GM12878 (cell line): Measurements from ENCODE around the gene EIF3A. TPM values are rescaled to one million over a fixed set of nuclear protein-coding genes. Genes with fewer than 3 reads are reported as not detected.

Source experiments
- CBFB ChIP-seq: IDR thresholded peaks from 2 replicates; pipeline ENCODE4 v1.6.1; 2016; ENCODE audit warnings: antibody characterized with exemption, low read depth
- CEBPB ChIP-seq, 2 experiments: fragments of 150-350 bp in 1 of 2; IDR thresholded peaks; 2 replicates each; pipeline ENCODE4 v1.6.1; 2012 to 2014; ENCODE audit warnings: low read depth in 2 of 2, low read length in 2 of 2, borderline replicate concordance in 1 of 2, inconsistent platforms in 1 of 2
- CHD1 ChIP-seq: IDR thresholded peaks from 2 replicates; pipeline ENCODE4 v1.6.1; 2012; ENCODE audit warnings: low read depth, low read length, improper control_type of control experiment
- DPF2 ChIP-seq: fragments of 450-650 bp; IDR thresholded peaks from 2 replicates; pipeline ENCODE4 v1.6.1; 2017; ENCODE audit warnings: mild to moderate bottlenecking
- IKZF1 ChIP-seq: fragments of 450-650 bp; conservative IDR thresholded peaks from 2 replicates; pipeline ENCODE4 v1.6.1; 2017; ENCODE audit warnings: antibody characterized with exemption, mild to moderate bottlenecking
- MTA2 ChIP-seq: fragments of 450-650 bp; IDR thresholded peaks from 2 replicates; pipeline ENCODE4 v1.6.1; 2016; ENCODE audit warnings: low read depth, mild to moderate bottlenecking, moderate library complexity
- NBN ChIP-seq: fragments of 450-650 bp; IDR thresholded peaks from 2 replicates; pipeline ENCODE4 v1.6.1; 2016
- NFYA ChIP-seq: IDR thresholded peaks from 2 replicates; pipeline ENCODE4 v1.6.1; 2011; ENCODE audit warnings: low read depth, mild to moderate bottlenecking, low read length, improper control_type of control experiment, borderline replicate concordance
- SMAD1 ChIP-seq: fragments of 450-650 bp; IDR thresholded peaks from 2 replicates; pipeline ENCODE4 v1.6.1; 2018; ENCODE audit warnings: mild to moderate bottlenecking, low read depth; ENCODE audit not compliant: partially characterized antibody
- STAT3 ChIP-seq: IDR thresholded peaks from 2 replicates; pipeline ENCODE4 v1.6.1; 2011; ENCODE audit warnings: low read depth, low read length, improper control_type of control experiment
- TAF1 ChIP-seq: IDR thresholded peaks from 2 replicates; pipeline ENCODE4 v1.6.1; 2011; ENCODE audit warnings: mild to moderate bottlenecking, low read depth, low read length, borderline replicate concordance
- TCF3 ChIP-seq: IDR thresholded peaks from 2 replicates; pipeline ENCODE4 v1.6.1; 2012; ENCODE audit warnings: low read depth, mild to moderate bottlenecking, low read length, borderline replicate concordance; ENCODE audit not compliant: insufficient read depth
- ZNF217 ChIP-seq: fragments of 450-650 bp; IDR thresholded peaks from 2 replicates; pipeline ENCODE4 v1.6.1; 2017; ENCODE audit warnings: antibody characterized with exemption, mild to moderate bottlenecking
- polyA plus RNA-seq, 11 experiments: library from polyadenylated mRNA; depleted of rRNA in 4 of 11; unstranded in 6 of 11; stranded (reverse) in 5 of 11; fragments of >200 nt; fragmentation: Nextera tagmentation in 4 of 11; fragmentation: Illumina TruSeq in 1 of 11; extraction: Ambion mirVana in 4 of 11; extraction: Trizol in 1 of 11; gene quantifications; 1 replicate in 1 of 11; 2 replicates in 10 of 11; pipeline versions ENCODE4 v1.2.1 to v1.2.3, GENCODE V29; 2011 to 2016; ENCODE audit warnings: inconsistent platforms in 2 of 11, missing spikeins in 2 of 11, low read depth in 1 of 11
- total RNA-seq, 4 experiments: library from RNA; depleted of rRNA in 3 of 4; stranded (reverse); fragments of >200 nt in 3 of 4; fragmentation: Illumina TruSeq in 1 of 4; extraction: Trizol in 1 of 4; gene quantifications; 2 replicates each; pipeline versions ENCODE4 v1.2.1 to v1.2.3, GENCODE V29; 2013 to 2021
- TF ChIP-seq, protein P1 (sequence below): fragments of 450-650 bp; formaldehyde crosslinking; IDR thresholded peaks from 2 replicates; pipeline ENCODE4 v1.4.0; 2022; ENCODE audit warnings: mild to moderate bottlenecking, moderate library complexity
- TF ChIP-seq, protein P2 (sequence below): IDR thresholded peaks from 2 replicates; pipeline ENCODE4 v1.6.1; 2011; ENCODE audit warnings: low read depth, low read length, improper control_type of control experiment, borderline replicate concordance
- TF ChIP-seq, protein P3 (sequence below): fragments of 450-650 bp; IDR thresholded peaks from 2 replicates; pipeline ENCODE4 v1.6.1; 2017; ENCODE audit warnings: mild to moderate bottlenecking
- TF ChIP-seq, protein P4 (sequence below): IDR thresholded peaks from 2 replicates; pipeline ENCODE4 v1.6.1; 2012; ENCODE audit warnings: low read depth, low read length, improper control_type of control experiment
- TF ChIP-seq, protein P5 (sequence below): IDR thresholded peaks from 2 replicates; pipeline ENCODE4 v1.6.1; 2011; ENCODE audit warnings: mild to moderate bottlenecking, low read depth, low read length, moderate library complexity; ENCODE audit not compliant: insufficient replicate concordance
- TF ChIP-seq, protein P6 (sequence below): fragments of 450-650 bp; IDR thresholded peaks from 2 replicates; pipeline ENCODE4 v1.6.1; 2017; ENCODE audit warnings: mild to moderate bottlenecking, low read depth, inconsistent platforms; ENCODE audit not compliant: poor library complexity, severe bottlenecking

EIF3A gene
- total and polyA plus RNA-seq, 10 of the 15 experiments (the other 5 are each of a cell fraction or from before 2014, with no cell fraction given) = 42.3 to 195 (median 96.3) TPM

DNA sequence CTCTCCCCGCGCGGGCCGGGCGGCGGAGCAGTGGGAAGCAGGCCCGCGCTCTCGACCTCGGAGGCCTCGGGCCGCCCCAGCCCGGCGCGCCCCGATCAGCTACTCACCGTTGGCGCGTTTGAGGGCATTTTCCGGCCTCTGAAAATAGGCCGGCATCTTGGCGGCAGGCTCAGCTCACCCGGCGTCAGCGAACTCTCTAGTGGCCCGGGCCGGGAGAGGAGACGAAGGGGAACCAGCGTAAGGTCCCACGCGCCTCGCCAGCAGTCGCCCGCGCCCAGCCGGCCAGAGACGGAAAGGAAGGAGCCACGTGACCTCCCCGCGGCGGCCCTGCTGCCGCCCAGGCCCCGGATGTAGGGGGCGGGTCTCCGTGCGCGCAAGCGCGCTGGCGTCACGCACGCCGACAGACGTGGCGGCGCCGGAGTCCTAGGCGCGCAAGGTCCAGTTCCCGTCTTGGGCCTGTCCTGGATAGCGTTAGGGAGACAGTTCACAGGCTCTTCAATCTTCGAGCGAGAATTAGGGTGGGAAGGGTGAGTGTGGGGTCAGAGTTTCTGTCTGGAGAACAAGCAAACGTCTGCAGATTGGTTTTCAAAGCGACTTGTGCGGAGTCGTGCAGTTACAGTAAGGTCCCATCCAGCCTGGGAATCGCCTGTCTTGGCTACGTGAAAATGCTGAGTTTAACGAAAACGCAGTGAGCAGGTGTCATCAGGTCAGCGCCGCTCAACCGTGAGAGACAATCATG is at the start of gene EIF3A (continued):
- no peak for TF ChIP-seq TCF3
- no peak for TF ChIP-seq CEBPB (IDR thresholded peaks at IDR 0.05; ENCODE audit: borderline replicate concordance in 1 of 2, low read depth in 2 of 2, low read length in 2 of 2)
- TF ChIP-seq, protein P1, sequence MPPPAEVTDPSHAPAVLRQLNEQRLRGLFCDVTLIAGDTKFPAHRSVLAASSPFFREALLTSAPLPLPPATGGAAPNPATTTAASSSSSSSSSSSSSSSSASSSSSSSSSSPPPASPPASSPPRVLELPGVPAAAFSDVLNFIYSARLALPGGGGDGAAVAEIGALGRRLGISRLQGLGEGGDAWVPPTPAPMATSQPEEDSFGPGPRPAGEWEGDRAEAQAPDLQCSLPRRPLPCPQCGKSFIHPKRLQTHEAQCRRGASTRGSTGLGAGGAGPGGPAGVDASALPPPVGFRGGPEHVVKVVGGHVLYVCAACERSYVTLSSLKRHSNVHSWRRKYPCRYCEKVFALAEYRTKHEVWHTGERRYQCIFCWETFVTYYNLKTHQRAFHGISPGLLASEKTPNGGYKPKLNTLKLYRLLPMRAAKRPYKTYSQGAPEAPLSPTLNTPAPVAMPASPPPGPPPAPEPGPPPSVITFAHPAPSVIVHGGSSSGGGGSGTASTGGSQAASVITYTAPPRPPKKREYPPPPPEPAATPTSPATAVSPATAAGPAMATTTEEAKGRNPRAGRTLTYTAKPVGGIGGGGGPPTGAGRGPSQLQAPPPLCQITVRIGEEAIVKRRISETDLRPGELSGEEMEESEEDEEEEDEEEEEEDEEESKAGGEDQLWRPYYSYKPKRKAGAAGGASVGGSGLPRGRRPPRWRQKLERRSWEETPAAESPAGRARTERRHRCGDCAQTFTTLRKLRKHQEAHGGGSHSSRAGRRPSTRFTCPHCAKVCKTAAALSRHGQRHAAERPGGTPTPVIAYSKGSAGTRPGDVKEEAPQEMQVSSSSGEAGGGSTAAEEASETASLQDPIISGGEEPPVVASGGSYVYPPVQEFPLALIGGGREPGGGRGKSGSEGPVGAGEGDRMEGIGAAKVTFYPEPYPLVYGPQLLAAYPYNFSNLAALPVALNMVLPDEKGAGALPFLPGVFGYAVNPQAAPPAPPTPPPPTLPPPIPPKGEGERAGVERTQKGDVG (CRISPR knock-in tag) = no peak
- TF ChIP-seq, protein P2, sequence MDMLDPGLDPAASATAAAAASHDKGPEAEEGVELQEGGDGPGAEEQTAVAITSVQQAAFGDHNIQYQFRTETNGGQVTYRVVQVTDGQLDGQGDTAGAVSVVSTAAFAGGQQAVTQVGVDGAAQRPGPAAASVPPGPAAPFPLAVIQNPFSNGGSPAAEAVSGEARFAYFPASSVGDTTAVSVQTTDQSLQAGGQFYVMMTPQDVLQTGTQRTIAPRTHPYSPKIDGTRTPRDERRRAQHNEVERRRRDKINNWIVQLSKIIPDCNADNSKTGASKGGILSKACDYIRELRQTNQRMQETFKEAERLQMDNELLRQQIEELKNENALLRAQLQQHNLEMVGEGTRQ = peak; percentile 81
- TF ChIP-seq CHD1 = no peak
- no peak for TF ChIP-seq STAT3
- peak; percentile 75 for TF ChIP-seq SMAD1
- TF ChIP-seq NFYA = no peak
- TF ChIP-seq ZNF217 = no peak
- TF ChIP-seq TAF1 = peak; percentile 100
- TF ChIP-seq, protein P3, sequence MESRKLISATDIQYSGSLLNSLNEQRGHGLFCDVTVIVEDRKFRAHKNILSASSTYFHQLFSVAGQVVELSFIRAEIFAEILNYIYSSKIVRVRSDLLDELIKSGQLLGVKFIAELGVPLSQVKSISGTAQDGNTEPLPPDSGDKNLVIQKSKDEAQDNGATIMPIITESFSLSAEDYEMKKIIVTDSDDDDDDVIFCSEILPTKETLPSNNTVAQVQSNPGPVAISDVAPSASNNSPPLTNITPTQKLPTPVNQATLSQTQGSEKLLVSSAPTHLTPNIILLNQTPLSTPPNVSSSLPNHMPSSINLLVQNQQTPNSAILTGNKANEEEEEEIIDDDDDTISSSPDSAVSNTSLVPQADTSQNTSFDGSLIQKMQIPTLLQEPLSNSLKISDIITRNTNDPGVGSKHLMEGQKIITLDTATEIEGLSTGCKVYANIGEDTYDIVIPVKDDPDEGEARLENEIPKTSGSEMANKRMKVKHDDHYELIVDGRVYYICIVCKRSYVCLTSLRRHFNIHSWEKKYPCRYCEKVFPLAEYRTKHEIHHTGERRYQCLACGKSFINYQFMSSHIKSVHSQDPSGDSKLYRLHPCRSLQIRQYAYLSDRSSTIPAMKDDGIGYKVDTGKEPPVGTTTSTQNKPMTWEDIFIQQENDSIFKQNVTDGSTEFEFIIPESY = no peak
- TF ChIP-seq, protein P4, sequence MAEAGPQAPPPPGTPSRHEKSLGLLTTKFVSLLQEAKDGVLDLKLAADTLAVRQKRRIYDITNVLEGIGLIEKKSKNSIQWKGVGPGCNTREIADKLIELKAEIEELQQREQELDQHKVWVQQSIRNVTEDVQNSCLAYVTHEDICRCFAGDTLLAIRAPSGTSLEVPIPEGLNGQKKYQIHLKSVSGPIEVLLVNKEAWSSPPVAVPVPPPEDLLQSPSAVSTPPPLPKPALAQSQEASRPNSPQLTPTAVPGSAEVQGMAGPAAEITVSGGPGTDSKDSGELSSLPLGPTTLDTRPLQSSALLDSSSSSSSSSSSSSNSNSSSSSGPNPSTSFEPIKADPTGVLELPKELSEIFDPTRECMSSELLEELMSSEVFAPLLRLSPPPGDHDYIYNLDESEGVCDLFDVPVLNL = peak; percentile 36; the same call in 1 of the 2 replicates
- peak; percentile 78 for TF ChIP-seq IKZF1
- TF ChIP-seq NBN = peak; percentile 72
- TF ChIP-seq, protein P5, sequence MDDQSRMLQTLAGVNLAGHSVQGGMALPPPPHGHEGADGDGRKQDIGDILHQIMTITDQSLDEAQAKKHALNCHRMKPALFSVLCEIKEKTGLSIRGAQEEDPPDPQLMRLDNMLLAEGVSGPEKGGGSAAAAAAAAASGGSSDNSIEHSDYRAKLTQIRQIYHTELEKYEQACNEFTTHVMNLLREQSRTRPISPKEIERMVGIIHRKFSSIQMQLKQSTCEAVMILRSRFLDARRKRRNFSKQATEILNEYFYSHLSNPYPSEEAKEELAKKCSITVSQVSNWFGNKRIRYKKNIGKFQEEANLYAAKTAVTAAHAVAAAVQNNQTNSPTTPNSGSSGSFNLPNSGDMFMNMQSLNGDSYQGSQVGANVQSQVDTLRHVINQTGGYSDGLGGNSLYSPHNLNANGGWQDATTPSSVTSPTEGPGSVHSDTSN = no peak
- TF ChIP-seq, protein P6, sequence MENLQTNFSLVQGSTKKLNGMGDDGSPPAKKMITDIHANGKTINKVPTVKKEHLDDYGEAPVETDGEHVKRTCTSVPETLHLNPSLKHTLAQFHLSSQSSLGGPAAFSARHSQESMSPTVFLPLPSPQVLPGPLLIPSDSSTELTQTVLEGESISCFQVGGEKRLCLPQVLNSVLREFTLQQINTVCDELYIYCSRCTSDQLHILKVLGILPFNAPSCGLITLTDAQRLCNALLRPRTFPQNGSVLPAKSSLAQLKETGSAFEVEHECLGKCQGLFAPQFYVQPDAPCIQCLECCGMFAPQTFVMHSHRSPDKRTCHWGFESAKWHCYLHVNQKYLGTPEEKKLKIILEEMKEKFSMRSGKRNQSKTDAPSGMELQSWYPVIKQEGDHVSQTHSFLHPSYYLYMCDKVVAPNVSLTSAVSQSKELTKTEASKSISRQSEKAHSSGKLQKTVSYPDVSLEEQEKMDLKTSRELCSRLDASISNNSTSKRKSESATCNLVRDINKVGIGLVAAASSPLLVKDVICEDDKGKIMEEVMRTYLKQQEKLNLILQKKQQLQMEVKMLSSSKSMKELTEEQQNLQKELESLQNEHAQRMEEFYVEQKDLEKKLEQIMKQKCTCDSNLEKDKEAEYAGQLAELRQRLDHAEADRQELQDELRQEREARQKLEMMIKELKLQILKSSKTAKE = no peak
- no peak for TF ChIP-seq MTA2
- no peak; the same call in 1 of the 2 replicates for TF ChIP-seq CBFB
- TF ChIP-seq DPF2 = peak; percentile 68; the same call in 1 of the 2 replicates
